Fibroblast of lung (primary cell): ENCODE results near the gene SIK2. TPM values are rescaled to one million over a fixed set of nuclear protein-coding genes. Genes with fewer than 3 reads are reported as not detected.

Source experiments
- DNase-seq, 2 donors: peaks; one replicate each; pipeline versions ENCODE4 v3.0.0 to v3.0.0-alpha.2; 2010; ENCODE audit warnings: low read depth in 2 of 2
- H2AFZ ChIP-seq: 2 replicates; pipeline ENCODE4 v1.5.1; 2012; ENCODE audit warnings: low read length, control low read depth, inconsistent platforms
- H3K27ac ChIP-seq: 2 replicates; pipeline ENCODE4 v1.5.1; 2011; ENCODE audit warnings: low read length, control low read depth; ENCODE audit not compliant: insufficient read depth
- H3K27me3 ChIP-seq: 2 replicates; pipeline ENCODE4 v1.5.1; 2011; ENCODE audit warnings: mild to moderate bottlenecking, low read length; ENCODE audit not compliant: control insufficient read depth, insufficient read depth
- H3K36me3 ChIP-seq: 2 replicates; pipeline ENCODE4 v1.5.1; 2011; ENCODE audit warnings: low read length; ENCODE audit not compliant: control insufficient read depth, insufficient read depth
- H3K4me1 ChIP-seq: 2 replicates; pipeline ENCODE4 v1.5.1; 2011; ENCODE audit warnings: low read length; ENCODE audit not compliant: control insufficient read depth, insufficient read depth; ENCODE audit errors: extremely low read depth
- H3K4me2 ChIP-seq: 2 replicates; pipeline ENCODE4 v1.5.1; 2011; ENCODE audit warnings: low read length, control low read depth; ENCODE audit not compliant: insufficient read depth; ENCODE audit errors: extremely low read depth
- H3K4me3 ChIP-seq, 4 experiments: fragments of 200-600 bp in 1 of 4; sonication (generic) in 1 of 4; replicated peaks in 1 of 4; 2 replicates each; pipeline ENCODE4 v1.5.1; 2011 to 2016; ENCODE audit warnings: low read length in 4 of 4, low read depth in 3 of 4, mild to moderate bottlenecking in 3 of 4, control low read depth in 2 of 4, inconsistent platforms in 1 of 4, mixed read lengths in 1 of 4; ENCODE audit not compliant: insufficient read depth in 1 of 4; ENCODE audit errors: control extremely low read depth in 1 of 4
- H3K79me2 ChIP-seq: 2 replicates; pipeline ENCODE4 v1.5.1; 2012; ENCODE audit warnings: mild to moderate bottlenecking, low read length, inconsistent platforms; ENCODE audit not compliant: control insufficient read depth, insufficient read depth
- H3K9ac ChIP-seq: 2 replicates; pipeline ENCODE4 v1.5.1; 2011; ENCODE audit warnings: mild to moderate bottlenecking, low read length, control low read depth; ENCODE audit not compliant: insufficient read depth
- H3K9me3 ChIP-seq: 2 replicates; pipeline ENCODE4 v1.5.1; 2012; ENCODE audit warnings: low read depth, low read length; ENCODE audit not compliant: control insufficient read depth, insufficient read depth
- H4K20me1 ChIP-seq: 2 replicates; pipeline ENCODE4 v1.5.1; 2011; ENCODE audit warnings: low read length; ENCODE audit not compliant: control insufficient read depth, insufficient read depth; ENCODE audit errors: extremely low read depth
- EZH2 ChIP-seq: IDR thresholded peaks from 2 replicates; pipeline ENCODE4 v1.5.1; 2012; ENCODE audit warnings: low read length, control low read depth, mild to moderate bottlenecking; ENCODE audit errors: missing control alignments
- polyA plus RNA-seq, 2 donors: library from polyadenylated mRNA; depleted of rRNA in 1 of 2; stranded (reverse) in 1 of 2; unstranded in 1 of 2; fragments of >200 nt; gene quantifications; 2 replicates each; pipeline ENCODE4 v1.2.1, GENCODE V29; 2011 to 2012; ENCODE audit warnings: missing spikeins in 1 of 2
- total RNA-seq: library from RNA; depleted of rRNA; stranded (reverse); fragments of >200 nt; gene quantifications from 2 replicates; pipeline ENCODE4 v1.2.1, GENCODE V29; 2014
- TF ChIP-seq, protein P1 (sequence below), 2 donors: IDR thresholded peaks in 1 of 2; conservative IDR thresholded peaks in 1 of 2; 1 replicate in 1 of 2; 2 replicates in 1 of 2; pipeline ENCODE4 v1.5.1; 2011 to 2012; ENCODE audit warnings: low read length in 2 of 2, control low read depth in 1 of 2, inconsistent platforms in 1 of 2, low read depth in 1 of 2, mild to moderate bottlenecking in 1 of 2

The SIK2 gene
- total and polyA plus RNA-seq, 2 donors (not counting 1 experiment from before 2014, with no cell fraction given): 16.3 to 19.3 TPM

DNA sequence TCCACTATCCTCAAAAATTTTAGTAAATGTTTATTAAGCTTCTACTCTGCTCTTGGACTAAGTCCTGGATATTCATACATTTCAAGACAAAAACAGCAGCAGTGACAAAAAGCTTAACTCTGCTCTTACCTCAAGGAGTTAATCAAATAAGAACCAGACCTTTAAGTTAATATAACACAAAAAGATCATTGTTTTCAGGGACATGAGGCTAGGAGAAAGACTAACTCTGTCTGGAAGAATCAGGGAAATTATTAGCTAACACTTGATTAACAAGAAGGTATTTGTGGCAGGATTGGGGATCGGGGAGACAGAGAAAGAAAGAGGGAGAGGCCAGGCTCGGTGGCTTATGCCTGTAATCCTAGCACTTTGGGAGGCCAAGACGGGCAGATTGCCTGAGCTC lies 89.5 kb downstream of the SIK2 start:
- H3K27ac ChIP-seq: no peak overlapping the region
- H3K9ac ChIP-seq: no peak overlapping the region
- H3K9me3 ChIP-seq: no peaks in the 10 kb centered on the region
- H2AFZ ChIP-seq: no peak overlapping the region
- H3K4me1 ChIP-seq: peaks cover 21% of the 10 kb centered on the region
- no peaks in the 10 kb centered on the region for H3K36me3 ChIP-seq
- no peak for DNase-seq
- H3K27me3 ChIP-seq: no peaks in the 10 kb centered on the region
- no peak overlapping the region for H3K4me3 ChIP-seq
- H4K20me1 ChIP-seq: no peaks in the 10 kb centered on the region
- H3K79me2 ChIP-seq: no peaks in the 10 kb centered on the region
- H3K4me2 ChIP-seq: no peak overlapping the region
- TF ChIP-seq, protein P1, sequence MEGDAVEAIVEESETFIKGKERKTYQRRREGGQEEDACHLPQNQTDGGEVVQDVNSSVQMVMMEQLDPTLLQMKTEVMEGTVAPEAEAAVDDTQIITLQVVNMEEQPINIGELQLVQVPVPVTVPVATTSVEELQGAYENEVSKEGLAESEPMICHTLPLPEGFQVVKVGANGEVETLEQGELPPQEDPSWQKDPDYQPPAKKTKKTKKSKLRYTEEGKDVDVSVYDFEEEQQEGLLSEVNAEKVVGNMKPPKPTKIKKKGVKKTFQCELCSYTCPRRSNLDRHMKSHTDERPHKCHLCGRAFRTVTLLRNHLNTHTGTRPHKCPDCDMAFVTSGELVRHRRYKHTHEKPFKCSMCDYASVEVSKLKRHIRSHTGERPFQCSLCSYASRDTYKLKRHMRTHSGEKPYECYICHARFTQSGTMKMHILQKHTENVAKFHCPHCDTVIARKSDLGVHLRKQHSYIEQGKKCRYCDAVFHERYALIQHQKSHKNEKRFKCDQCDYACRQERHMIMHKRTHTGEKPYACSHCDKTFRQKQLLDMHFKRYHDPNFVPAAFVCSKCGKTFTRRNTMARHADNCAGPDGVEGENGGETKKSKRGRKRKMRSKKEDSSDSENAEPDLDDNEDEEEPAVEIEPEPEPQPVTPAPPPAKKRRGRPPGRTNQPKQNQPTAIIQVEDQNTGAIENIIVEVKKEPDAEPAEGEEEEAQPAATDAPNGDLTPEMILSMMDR (conservative IDR thresholded peaks at IDR 0.05 in 1 of 2, IDR thresholded peaks at IDR 0.05 in 1 of 2; ENCODE audit: low read depth in 1 of 2, low read length in 2 of 2): no peak
- TF ChIP-seq EZH2: no peak

DNA sequence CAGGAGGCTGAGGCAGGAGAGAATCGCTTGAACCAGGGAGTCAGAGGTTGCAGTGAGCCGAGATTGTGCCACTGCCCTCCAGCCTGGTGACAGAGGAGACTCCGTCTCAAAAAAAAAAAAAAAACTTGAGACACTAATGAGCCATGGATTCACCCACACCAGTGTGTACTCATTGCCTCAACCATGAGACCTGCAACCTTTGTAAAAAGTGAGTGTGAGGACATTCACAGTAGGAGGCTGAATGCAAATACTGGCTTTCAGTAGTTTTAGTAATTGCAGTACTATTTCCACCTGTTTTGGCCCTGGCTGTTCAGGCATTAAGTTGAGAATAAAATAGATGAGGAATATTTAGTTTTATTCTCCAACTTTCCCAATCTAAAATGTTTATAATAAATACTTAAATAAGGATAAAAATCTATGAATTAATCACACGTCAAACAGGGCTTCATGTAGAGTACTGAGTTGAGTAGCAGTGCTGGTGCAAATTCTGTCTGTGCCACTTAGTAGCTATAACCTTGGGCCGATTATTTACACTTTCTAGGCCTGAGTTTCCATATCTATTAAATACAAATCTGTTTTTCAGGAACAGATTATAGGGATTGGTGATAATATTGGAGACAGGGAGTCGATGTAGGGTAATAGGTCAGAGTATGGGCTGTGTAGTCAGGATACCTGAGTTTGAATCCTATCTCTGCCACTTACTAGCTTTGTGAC lies 91.1 kb downstream of the SIK2 start:
- H3K4me1 ChIP-seq: peaks cover 22% of the 10 kb centered on the region
- no peak overlapping the region for H3K4me2 ChIP-seq

DNA sequence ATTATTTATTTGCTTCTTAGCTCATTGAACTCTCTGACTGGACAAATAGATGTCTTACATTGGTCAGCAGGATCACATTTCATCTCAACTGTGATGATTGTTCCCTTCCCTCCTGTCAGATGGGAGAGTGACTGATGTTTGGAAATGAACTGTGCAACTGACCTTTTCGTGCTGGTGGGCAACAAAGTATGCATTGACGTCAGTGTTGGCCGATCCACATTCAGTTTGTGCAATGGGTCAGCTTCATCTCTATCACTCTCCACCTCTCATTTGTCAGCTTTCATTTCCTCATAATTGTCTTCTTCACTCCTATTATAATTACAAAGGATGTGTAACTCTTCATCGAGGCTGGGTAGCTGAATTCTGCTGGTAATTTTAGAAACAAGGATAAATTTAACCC lies 92.6 kb downstream of the SIK2 start:
- Histone ChIP-seq H3K27me3 (no peaks in the 10 kb centered on the region), H3K4me1 (peaks cover 22% of the 10 kb centered on the region), H3K4me2 (peak overlapping the region; percentile 1), H3K9me3 (no peaks in the 10 kb centered on the region), H3K36me3 (no peaks in the 10 kb centered on the region), H4K20me1 (no peaks in the 10 kb centered on the region), H3K4me3 (no peak overlapping the region), H2AFZ (no peak overlapping the region), H3K9ac (no peak overlapping the region), H3K79me2 (no peaks in the 10 kb centered on the region), H3K27ac (peak overlapping the region; percentile 74)
- TF ChIP-seq, protein P1 (conservative IDR thresholded peaks at IDR 0.05 in 1 of 2, IDR thresholded peaks at IDR 0.05 in 1 of 2; ENCODE audit: low read depth in 1 of 2, low read length in 2 of 2): no peak
- no peak for TF ChIP-seq EZH2
- peak; percentile 98 to 99 for DNase-seq

More for the DNA sequence above, 91.1 kb downstream of the SIK2 start:
- H3K36me3 ChIP-seq: no peaks in the 10 kb centered on the region
- H3K27me3 ChIP-seq: no peaks in the 10 kb centered on the region
- no peaks in the 10 kb centered on the region for H3K9me3 ChIP-seq
- no peak overlapping the region for H3K9ac ChIP-seq
- no peak overlapping the region for H3K27ac ChIP-seq
- DNase-seq: no peak
- TF ChIP-seq, protein P1 (conservative IDR thresholded peaks at IDR 0.05 in 1 of 2, IDR thresholded peaks at IDR 0.05 in 1 of 2; ENCODE audit: low read depth in 1 of 2, low read length in 2 of 2): no peak
- TF ChIP-seq EZH2: no peak
- no peaks in the 10 kb centered on the region for H4K20me1 ChIP-seq
- no peaks in the 10 kb centered on the region for H3K79me2 ChIP-seq
- H3K4me3 ChIP-seq: no peak overlapping the region
- H2AFZ ChIP-seq: no peak overlapping the region
